SK-N-SH (cell line): ENCODE data around the gene NEK6. TPM values are rescaled to one million over a fixed set of nuclear protein-coding genes. Genes with fewer than 3 reads are reported as not detected.

Source experiments
- CTCF ChIA-PET: fragments of 300-600, 350-600 bp; formaldehyde crosslinking; extraction: SDS; loops from one replicate; lab custom pipeline; 2021; lab: Yijun Ruan, JAX
- POLR2A ChIA-PET: fragments of 350-600 bp; sonication (Branson Sonifier 250); formaldehyde crosslinking; extraction: SDS; loops from one replicate; lab custom pipeline; 2020; ENCODE audit warnings: antibody characterized with exemption, inconsistent platforms; lab: Yijun Ruan, JAX
- DNase-seq: peaks from one replicate; pipeline ENCODE4 v3.0.0; 2012
- H2AFZ ChIP-seq: fragments of 200-600 bp; sonication (generic); 2 replicates; pipeline ENCODE4 v1.8.1; 2016; ENCODE audit warnings: antibody characterized with exemption, mild to moderate bottlenecking, low read depth
- H3F3A ChIP-seq: fragments of 200-600 bp; sonication (generic); replicated peaks from 2 replicates; pipeline ENCODE3; 2016; ENCODE audit warnings: antibody characterized with exemption, mild to moderate bottlenecking; ENCODE audit not compliant: insufficient read depth
- H3K27ac ChIP-seq, 2 experiments: fragments of 200-500 bp in 1 of 2; fragments of 200-600 bp in 1 of 2; sonication (Bioruptor generic) in 1 of 2; sonication (generic), shearing (Covaris generic) in 1 of 2; 2 replicates each; pipeline versions ENCODE4 v1.5.1 to v1.6.1; 2014 to 2016; ENCODE audit warnings: low read depth in 2 of 2, inconsistent platforms in 1 of 2, low read length in 1 of 2, mild to moderate bottlenecking in 1 of 2, mixed read lengths in 1 of 2
- H3K27me3 ChIP-seq: fragments of 200-600 bp; sonication (generic), shearing (Covaris generic); 2 replicates; pipeline ENCODE4 v1.6.1; 2016; ENCODE audit warnings: mixed run types; ENCODE audit not compliant: insufficient read depth
- H3K36me3 ChIP-seq, 2 experiments: fragments of 200-500 bp in 1 of 2; fragments of 200-600 bp in 1 of 2; sonication (Bioruptor generic) in 1 of 2; sonication (generic) in 1 of 2; replicated peaks in 1 of 2; 2 replicates each; pipeline versions ENCODE3 to v1.5.1; 2014 to 2016; ENCODE audit warnings: low read length in 1 of 2, mild to moderate bottlenecking in 1 of 2; ENCODE audit not compliant: insufficient read depth in 2 of 2, control insufficient read depth in 1 of 2
- H3K4me1 ChIP-seq, 2 experiments: fragments of 200-500 bp in 1 of 2; fragments of 200-600 bp in 1 of 2; sonication (Bioruptor generic) in 1 of 2; sonication (generic), shearing (Covaris generic) in 1 of 2; 2 replicates each; pipeline versions ENCODE4 v1.5.1 to v1.6.1; 2014 to 2016; ENCODE audit warnings: low read depth in 1 of 2, low read length in 1 of 2, mixed run types in 1 of 2; ENCODE audit not compliant: insufficient read depth in 2 of 2, control insufficient read depth in 1 of 2
- H3K4me2 ChIP-seq: fragments of 200-600 bp; sonication (generic), shearing (Covaris generic); 2 replicates; pipeline ENCODE4 v1.6.1; 2017; ENCODE audit warnings: mixed run types
- H3K4me3 ChIP-seq, 2 experiments: fragments of 200-500 bp in 1 of 2; fragments of 200-600 bp in 1 of 2; sonication (Bioruptor generic) in 1 of 2; sonication (generic), shearing (Covaris generic) in 1 of 2; 2 replicates each; pipeline versions ENCODE4 v1.5.1 to v1.8.1; 2014 to 2016; ENCODE audit warnings: low read depth in 2 of 2, inconsistent platforms in 1 of 2, low read length in 1 of 2, mild to moderate bottlenecking in 1 of 2, mixed read lengths in 1 of 2, moderate library complexity in 1 of 2
- H3K79me2 ChIP-seq: fragments of 200-600 bp; sonication (generic); 2 replicates; pipeline ENCODE4 v1.8.1; 2017; ENCODE audit warnings: mild to moderate bottlenecking; ENCODE audit not compliant: insufficient read depth
- H3K9ac ChIP-seq: fragments of 200-600 bp; sonication (generic); 2 replicates; pipeline ENCODE4 v1.6.1; 2017; ENCODE audit warnings: mixed run types
- H3K9me2 ChIP-seq: fragments of 200-600 bp; sonication (generic); 2 replicates; pipeline ENCODE4 v1.6.1; 2017; ENCODE audit warnings: mixed run types
- H3K9me3 ChIP-seq: fragments of 200-600 bp; sonication (generic); 2 replicates; pipeline ENCODE4 v1.6.1; 2017; ENCODE audit warnings: mixed run types, mild to moderate bottlenecking, moderate library complexity
- H4K20me1 ChIP-seq: fragments of 200-600 bp; sonication (generic); 2 replicates; pipeline ENCODE4 v1.6.1; 2017; ENCODE audit warnings: mild to moderate bottlenecking, mixed run types; ENCODE audit not compliant: insufficient read depth
- CHD2 ChIP-seq: fragments of 150-350 bp; IDR thresholded peaks from 2 replicates; pipeline ENCODE4 v1.6.1; 2018; ENCODE audit warnings: low read length; ENCODE audit not compliant: partially characterized antibody
- EP300 ChIP-seq, 2 experiments: IDR thresholded peaks; 2 replicates each; pipeline versions ENCODE4 v1.4.0 to v1.6.1; 2012; ENCODE audit warnings: borderline replicate concordance in 1 of 2, low read depth in 1 of 2, low read length in 1 of 2
- FOXJ3 ChIP-seq: sonication (generic); formaldehyde crosslinking; IDR thresholded peaks from 2 replicates; pipeline ENCODE4 v1.5.1; 2020; ENCODE audit warnings: mild to moderate bottlenecking, missing genetic modification reagents
- FOXM1 ChIP-seq: IDR thresholded peaks from 2 replicates; pipeline ENCODE4 v1.4.0; 2012; ENCODE audit warnings: low read depth, mild to moderate bottlenecking
- GATA2 ChIP-seq: sonication (generic); formaldehyde crosslinking; IDR thresholded peaks from 2 replicates; pipeline ENCODE4 v1.5.0; 2020; ENCODE audit warnings: mild to moderate bottlenecking, missing genetic modification reagents
- JUND ChIP-seq: IDR thresholded peaks from 2 replicates; pipeline ENCODE4 v1.4.0; 2012
- MEF2A ChIP-seq: IDR thresholded peaks from 2 replicates; pipeline ENCODE4 v1.4.0; 2012; ENCODE audit warnings: low read depth, borderline replicate concordance
- NFIC ChIP-seq: IDR thresholded peaks from 2 replicates; pipeline ENCODE4 v1.4.0; 2012; ENCODE audit warnings: borderline replicate concordance
- NRF1 ChIP-seq: IDR thresholded peaks from 2 replicates; pipeline ENCODE4 v1.6.1; 2012; ENCODE audit warnings: low read depth, mild to moderate bottlenecking, low read length
- POLR2AphosphoS5 ChIP-seq: IDR thresholded peaks from 2 replicates; pipeline ENCODE4 v1.6.1; 2012; ENCODE audit warnings: low read depth, low read length
- RAD21 ChIP-seq: IDR thresholded peaks from 2 replicates; pipeline ENCODE4 v1.6.1; 2012; ENCODE audit warnings: mild to moderate bottlenecking, low read length
- RFX5 ChIP-seq: IDR thresholded peaks from 2 replicates; pipeline ENCODE4 v1.6.1; 2012; ENCODE audit warnings: mild to moderate bottlenecking, improper control_type of control experiment, low read length
- SMC3 ChIP-seq: IDR thresholded peaks from 2 replicates; pipeline ENCODE4 v1.6.1; 2012; ENCODE audit warnings: low read depth, low read length, improper control_type of control experiment
- USF1 ChIP-seq: IDR thresholded peaks from 2 replicates; pipeline ENCODE4 v1.4.0; 2012; ENCODE audit warnings: low read depth, borderline replicate concordance
- ZBTB33 ChIP-seq: IDR thresholded peaks from 2 replicates; pipeline ENCODE4 v1.4.0; 2012; ENCODE audit warnings: low read depth, borderline replicate concordance
- WGBS: methylation state at CpG from one replicate; pipeline ENCODE4 v1.1.6; 2017; ENCODE audit warnings: low lambda C conversion rate; 5-methylcytosine and 5-hydroxymethylcytosine counted together
- polyA plus RNA-seq, 3 experiments: library from polyadenylated mRNA; depleted of rRNA; stranded (reverse); fragments of >200 nt; gene quantifications; 2 replicates each; pipeline ENCODE4 v1.2.3, GENCODE V29; 2012

The NEK6 gene
- polyA plus RNA-seq, 1 of the 3 experiments (the other 2 are of a cell fraction), result 89.8 TPM

- ChIA-PET POLR2A (interaction anchor here (1.2 kb wide), 1 partner anchor 27 kb away, joined by 3 read pairs; no protein-coding TSS in a partner anchor), CTCF (no interaction called here)
- Histone ChIP-seq H2AFZ (no peak overlapping the region), H3K4me2 (no peak overlapping the region), H3K9me2 (no peaks in the 10 kb centered on the region), H3K27me3 (no peaks in the 10 kb centered on the region), H3K4me1 (peaks cover 11 to 37% of the 10 kb centered on the region in 2 experiments; a peak in 3 of 4 replicates), H3K27ac (no peak overlapping the region; a peak in 1 of 4 replicates), H3F3A (peaks cover 22% of the 10 kb centered on the region), H3K4me3 (no peak overlapping the region), H3K79me2 (peaks cover 98% of the 10 kb centered on the region), H3K9ac (no peak overlapping the region), H3K36me3 (peaks cover 0 to 12% of the 10 kb centered on the region in 2 experiments), H3K9me3 (no peaks in the 10 kb centered on the region), H4K20me1 (peaks cover 64% of the 10 kb centered on the region)
- TF ChIP-seq JUND (no peak), POLR2AphosphoS5 (no peak), RAD21 (no peak), EP300 (IDR thresholded peaks at IDR 0.05; ENCODE audit: borderline replicate concordance in 1 of 2, low read depth in 1 of 2, low read length in 1 of 2) (no peak), FOXM1 (no peak), FOXJ3 (CRISPR knock-in tag) (no peak), CHD2 (no peak), MEF2A (no peak), NRF1 (no peak), NFIC (no peak)
- 91% methylated on average over 12 of the region's 14 CpGs for WGBS
- no peak for DNase-seq
Observed at GRCh38 chr9:124270504-124271335, 13.0 kb downstream of the NEK6 start.

DNA sequence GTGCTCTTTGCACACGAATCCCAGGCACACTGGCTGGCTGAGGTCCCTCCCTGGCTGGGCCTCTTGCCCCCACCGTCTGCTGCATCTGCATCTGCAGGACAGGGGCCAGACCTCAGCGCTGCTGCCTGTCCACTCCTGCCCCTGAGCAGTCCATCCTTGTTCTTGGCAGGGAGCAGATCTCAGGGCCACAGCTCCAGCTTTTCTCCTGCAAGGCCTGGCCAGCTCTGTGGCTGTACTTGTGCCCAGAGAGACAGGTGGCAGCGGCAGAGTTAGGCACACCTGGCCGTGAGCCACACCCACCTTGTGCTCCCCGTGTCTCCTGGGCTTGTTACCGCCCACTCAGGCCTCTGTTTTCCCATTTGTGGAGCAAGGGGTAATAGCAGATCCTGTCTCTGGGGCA lies 13.9 kb downstream of the NEK6 start:
- H3K4me1 ChIP-seq, result peaks cover 6 to 37% of the 10 kb centered on the region in 2 experiments; a peak in 3 of 4 replicates
- H3K36me3 ChIP-seq, result peaks cover 0 to 12% of the 10 kb centered on the region in 2 experiments
- no peaks in the 10 kb centered on the region for H3K9me2 ChIP-seq
- H3K9ac ChIP-seq, result no peak overlapping the region
- DNase-seq, result no peak
- CTCF ChIA-PET, result no interaction called here
- peaks cover 74% of the 10 kb centered on the region for H4K20me1 ChIP-seq
- H3K27me3 ChIP-seq, result no peaks in the 10 kb centered on the region
- WGBS, result 81% methylated on average over 5 of the region's 7 CpGs
- no peak for TF ChIP-seq SMC3
- TF ChIP-seq USF1, result no peak
- TF ChIP-seq GATA2 (CRISPR knock-in tag), result no peak
- no peak for TF ChIP-seq FOXJ3 (CRISPR knock-in tag)
- no peak for TF ChIP-seq RFX5
- no peak for TF ChIP-seq NRF1
- no peak for TF ChIP-seq ZBTB33
- POLR2A ChIA-PET, result interaction anchor here (1.2 kb wide), 1 partner anchor 26 kb away, joined by 3 read pairs; no protein-coding TSS in a partner anchor
- no peak overlapping the region; a peak in 1 of 4 replicates for H3K27ac ChIP-seq
- H3K4me3 ChIP-seq, result no peak overlapping the region
- H3F3A ChIP-seq, result peaks cover 15% of the 10 kb centered on the region
- no peak overlapping the region for H3K4me2 ChIP-seq
- no peak overlapping the region for H2AFZ ChIP-seq
- H3K9me3 ChIP-seq, result no peaks in the 10 kb centered on the region
- peaks cover 98% of the 10 kb centered on the region for H3K79me2 ChIP-seq
